HUES48 (cell line): ENCODE results near the gene GPRIN1.
A peak's percentile ranks its signal among the peaks of the same experiment; 100 is the strongest.

ENCODE experiments used
- H3K27ac ChIP-seq: one replicate; pipeline ENCODE4 v1.7.0; 2013; ENCODE audit warnings: low read depth, low read length, inconsistent platforms
- H3K27me3 ChIP-seq: 2 replicates; pipeline ENCODE4 v1.6.1; 2013; ENCODE audit warnings: mild to moderate bottlenecking, low read length; ENCODE audit not compliant: control insufficient read depth, insufficient read depth
- H3K36me3 ChIP-seq: 2 replicates; pipeline ENCODE4 v1.6.1; 2013; ENCODE audit warnings: low read length; ENCODE audit not compliant: control insufficient read depth, insufficient read depth
- H3K4me1 ChIP-seq: 2 replicates; pipeline ENCODE4 v1.6.1; 2013; ENCODE audit warnings: mild to moderate bottlenecking, low read length; ENCODE audit not compliant: control insufficient read depth, insufficient read depth
- H3K4me3 ChIP-seq: 2 replicates; pipeline ENCODE4 v1.5.1; 2013; ENCODE audit warnings: mild to moderate bottlenecking, low read depth, low read length
- H3K9ac ChIP-seq: 2 replicates; pipeline ENCODE4 v1.6.1; 2013; ENCODE audit warnings: mild to moderate bottlenecking, low read depth, low read length, moderate library complexity
- H3K9me3 ChIP-seq: 2 replicates; pipeline ENCODE4 v1.6.1; 2013; ENCODE audit warnings: low read length; ENCODE audit not compliant: control insufficient read depth, insufficient read depth

GPRIN1 gene

GRCh38 chr5:176629853-176630680 is 20.1 kb upstream of the GPRIN1 start, which contains the start of the genes EIF4E1B and SNCB:
Gene EIF4E1B, plus strand, starts transcription at chr5:176630675. Its CDS starts 12,113 bp downstream, at chr5:176642788.
Gene SNCB, minus strand, starts transcription at chr5:176630534. Its CDS starts 880 bp downstream, at chr5:176629654.
- H3K4me3 ChIP-seq, result peak within 1 kb of the TSS; percentile 81
- no peaks in the 10 kb centered on the region for H3K36me3 ChIP-seq
- no peak within 1 kb of the TSS for H3K9ac ChIP-seq
- H3K27ac ChIP-seq, result no peak within 1 kb of the TSS
- peaks cover 54% of the 10 kb centered on the region for H3K27me3 ChIP-seq
- H3K4me1 ChIP-seq, result peaks cover 18% of the 10 kb centered on the region; the same call in 1 of the 2 replicates
- no peaks in the 10 kb centered on the region for H3K9me3 ChIP-seq

DNA sequence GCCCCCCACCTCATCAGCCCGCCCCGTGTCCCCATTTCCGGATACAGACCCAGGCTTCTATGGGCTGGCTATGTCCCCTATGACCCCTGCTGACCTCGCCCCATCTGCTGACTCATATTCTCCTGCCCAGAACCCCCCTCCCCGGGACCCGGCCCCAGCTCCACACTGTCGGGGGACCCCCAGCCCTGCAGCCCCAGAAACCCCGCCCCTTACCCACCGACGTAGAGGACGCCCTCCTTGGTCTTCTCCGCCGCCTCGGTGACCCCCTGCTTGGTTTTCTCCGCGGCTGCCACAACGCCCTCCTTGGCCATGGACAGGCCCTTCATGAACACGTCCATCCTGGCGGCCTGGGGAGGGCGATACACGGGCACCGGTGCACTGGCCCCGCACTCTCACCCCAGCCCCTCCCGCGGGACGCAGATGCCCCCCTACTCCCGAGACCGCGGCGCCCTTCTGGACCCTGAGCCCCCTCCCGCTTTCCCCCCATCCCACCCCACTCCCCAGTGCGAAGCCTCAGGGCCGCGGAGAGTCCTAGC is 19.4 kb upstream of the GPRIN1 start:
- no peaks in the 10 kb centered on the region for H3K36me3 ChIP-seq
- H3K27ac ChIP-seq, result no peak overlapping the region
- no peak overlapping the region for H3K9ac ChIP-seq
- H3K27me3 ChIP-seq, result peaks cover 54% of the 10 kb centered on the region
- no peaks in the 10 kb centered on the region for H3K9me3 ChIP-seq
- peak overlapping the region; percentile 81 for H3K4me3 ChIP-seq
- H3K4me1 ChIP-seq, result peaks cover 18% of the 10 kb centered on the region; the same call in 1 of the 2 replicates

DNA sequence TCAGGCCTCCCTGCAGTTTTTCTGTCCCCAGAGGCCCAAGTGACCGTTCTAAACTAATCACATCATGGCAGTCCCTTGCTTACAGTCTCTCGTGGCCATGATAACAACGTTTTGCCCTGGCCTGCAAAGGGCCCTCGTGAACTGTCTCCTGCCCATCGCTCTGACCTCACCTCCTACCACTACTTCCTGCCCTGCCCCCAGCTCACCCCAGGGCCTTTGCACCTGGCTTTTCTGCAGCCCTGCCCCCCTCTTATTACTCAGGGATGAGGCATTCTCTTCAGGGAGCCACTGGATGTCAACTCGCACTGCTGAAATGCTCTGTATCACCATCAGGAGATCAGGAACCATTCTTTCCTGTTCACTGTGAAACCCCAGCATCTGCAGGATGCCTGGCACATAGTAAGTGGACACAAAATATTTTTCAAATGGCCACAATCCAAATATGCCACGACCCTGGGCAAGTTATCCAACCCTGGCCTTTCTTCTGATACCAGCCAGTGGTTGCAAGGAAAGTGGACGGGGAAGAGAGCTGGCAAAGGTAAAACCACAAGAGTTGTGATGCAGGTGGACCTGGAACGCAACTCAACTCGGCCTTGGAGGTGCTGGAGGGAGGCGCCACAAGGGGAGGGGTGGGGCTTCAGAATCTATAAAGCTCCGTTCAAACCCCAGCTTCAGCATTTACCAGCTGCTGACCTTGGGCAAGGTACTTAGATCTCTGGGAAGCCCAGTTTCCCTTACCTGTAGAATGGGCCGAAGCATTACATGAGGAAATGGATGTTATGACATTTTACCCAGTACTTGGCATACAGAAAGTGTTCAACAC is 18.7 kb upstream of the GPRIN1 start:
- H3K4me1 ChIP-seq, result peaks cover 11% of the 10 kb centered on the region; the same call in 1 of the 2 replicates
- H3K27me3 ChIP-seq, result peaks cover 48% of the 10 kb centered on the region

DNA sequence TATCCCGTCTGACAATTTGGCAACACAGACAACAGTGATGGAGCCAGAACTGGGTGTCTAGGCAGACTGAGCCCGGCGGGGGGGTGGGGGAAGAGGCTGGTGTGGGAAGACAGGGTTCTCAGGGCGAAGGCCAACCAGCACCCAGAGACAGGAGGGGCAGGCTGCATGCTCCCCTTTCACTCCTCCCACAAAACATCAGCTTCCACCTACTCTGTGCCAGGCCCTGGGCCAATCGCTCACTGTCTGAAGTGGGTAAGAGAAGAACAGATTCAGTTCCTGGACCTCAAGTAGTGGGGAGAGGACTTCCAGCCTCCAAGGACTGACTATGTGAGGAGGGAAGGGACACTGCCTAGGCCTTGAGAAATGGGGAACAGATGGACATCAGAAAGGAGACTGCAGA is 17.6 kb upstream of the GPRIN1 start:
- no peaks in the 10 kb centered on the region for H3K36me3 ChIP-seq
- H3K4me3 ChIP-seq, result no peak overlapping the region
- H3K27ac ChIP-seq, result no peak overlapping the region
- H3K9ac ChIP-seq, result no peak overlapping the region
- peaks cover 10% of the 10 kb centered on the region; the same call in 1 of the 2 replicates for H3K4me1 ChIP-seq
- H3K9me3 ChIP-seq, result no peaks in the 10 kb centered on the region
- peaks cover 39% of the 10 kb centered on the region for H3K27me3 ChIP-seq

More for the DNA sequence above, 18.7 kb upstream of the GPRIN1 start:
- Histone ChIP-seq H3K9me3 (no peaks in the 10 kb centered on the region), H3K27ac (no peak overlapping the region), H3K4me3 (peak overlapping the region; percentile 81; the same call in 1 of the 2 replicates), H3K36me3 (no peaks in the 10 kb centered on the region), H3K9ac (no peak overlapping the region)

GRCh38 chr5:176626876-176627236 is 16.9 kb upstream of the GPRIN1 start:
- no peaks in the 10 kb centered on the region for H3K36me3 ChIP-seq
- no peak overlapping the region for H3K9ac ChIP-seq
- H3K27ac ChIP-seq, result no peak overlapping the region
- H3K4me1 ChIP-seq, result peaks cover 10% of the 10 kb centered on the region; the same call in 1 of the 2 replicates
- H3K27me3 ChIP-seq, result peaks cover 36% of the 10 kb centered on the region
- no peak overlapping the region for H3K4me3 ChIP-seq
- no peaks in the 10 kb centered on the region for H3K9me3 ChIP-seq

DNA sequence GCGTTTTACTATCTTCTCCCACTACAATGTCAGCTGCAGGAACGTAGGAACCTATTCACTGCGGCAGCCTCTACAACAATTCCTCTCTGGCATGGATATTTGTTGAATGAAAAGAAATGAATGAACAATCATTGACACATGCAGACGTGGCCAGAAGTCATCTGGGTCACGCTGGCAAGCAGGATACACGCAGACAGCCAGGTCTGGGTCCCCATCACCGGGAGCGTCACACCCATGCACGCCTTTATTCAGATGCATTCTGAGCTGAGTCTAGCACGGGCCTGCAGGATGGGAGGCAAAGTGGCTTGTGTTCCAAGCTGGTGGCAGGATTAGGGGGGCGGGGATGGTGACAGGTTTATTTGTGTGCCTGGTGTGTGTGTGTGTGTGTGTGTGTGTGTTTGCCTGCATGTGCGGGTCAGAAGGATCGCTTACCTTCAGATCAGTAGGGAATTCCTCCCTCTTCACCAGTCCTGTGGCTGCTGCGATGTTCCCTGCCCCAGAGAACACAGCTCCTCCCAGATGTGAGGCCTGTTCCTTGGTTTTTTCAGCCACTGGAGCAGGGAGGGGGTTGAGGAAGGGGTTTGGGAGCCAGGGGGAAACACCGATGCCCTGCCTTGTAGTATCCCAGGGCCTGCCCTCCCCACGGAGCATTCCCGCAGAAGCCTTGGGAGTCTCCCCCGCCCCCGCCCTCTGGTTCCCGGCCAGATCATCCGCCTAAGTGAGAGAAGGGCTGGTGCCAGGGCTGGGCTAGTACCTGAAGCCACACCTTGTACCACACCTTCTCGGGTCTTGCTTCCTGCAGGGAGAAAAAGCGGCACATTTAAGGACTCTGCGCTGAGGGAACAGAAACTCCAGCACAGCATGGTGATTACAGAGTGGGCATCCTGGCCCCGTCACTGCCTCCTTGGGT is 16.3 kb upstream of the GPRIN1 start:
- Histone ChIP-seq H3K36me3 (no peaks in the 10 kb centered on the region), H3K4me1 (peaks cover 10% of the 10 kb centered on the region; the same call in 1 of the 2 replicates), H3K4me3 (no peak overlapping the region), H3K9me3 (no peaks in the 10 kb centered on the region), H3K27ac (no peak overlapping the region), H3K27me3 (peaks cover 33% of the 10 kb centered on the region), H3K9ac (no peak overlapping the region)

DNA sequence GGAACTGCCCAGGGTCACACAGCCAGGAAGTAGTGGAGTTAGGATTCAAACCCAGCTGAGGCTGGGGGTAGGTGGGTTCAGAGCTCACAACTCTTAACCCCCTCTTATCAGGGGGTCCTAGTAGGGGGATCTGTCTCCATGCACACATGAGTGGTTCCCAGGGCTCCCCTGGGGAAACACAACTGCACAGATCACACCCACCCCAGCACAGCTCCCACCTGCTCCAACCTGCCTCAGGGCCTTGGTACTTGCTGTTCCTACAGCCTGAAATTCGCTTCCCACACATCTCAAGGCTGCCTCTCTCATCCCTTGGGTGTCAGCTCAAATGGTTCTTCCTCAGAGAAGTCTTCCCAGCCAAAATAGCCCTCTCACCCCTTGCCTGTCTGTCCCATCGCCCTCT is 15.6 kb upstream of the GPRIN1 start:
- Histone ChIP-seq H3K4me3 (no peak overlapping the region), H3K9me3 (no peaks in the 10 kb centered on the region), H3K27ac (no peak overlapping the region), H3K36me3 (no peaks in the 10 kb centered on the region), H3K27me3 (peaks cover 32% of the 10 kb centered on the region), H3K4me1 (0 out of 2 replicates have a peak, but pooled peaks cover 4% of the 10 kb centered on the region), H3K9ac (no peak overlapping the region)

- H3K27me3 ChIP-seq, result peaks cover 36% of the 10 kb centered on the region
- no peak overlapping the region for H3K4me3 ChIP-seq
- no peaks in the 10 kb centered on the region for H3K36me3 ChIP-seq
- no peak overlapping the region for H3K9ac ChIP-seq
- no peak overlapping the region for H3K27ac ChIP-seq
- 0 out of 2 replicates have a peak, but pooled peaks cover 4% of the 10 kb centered on the region for H3K4me1 ChIP-seq
- H3K9me3 ChIP-seq, result no peaks in the 10 kb centered on the region
Measured at GRCh38 chr5:176624938-176625337, 15.0 kb upstream of the GPRIN1 start.

DNA sequence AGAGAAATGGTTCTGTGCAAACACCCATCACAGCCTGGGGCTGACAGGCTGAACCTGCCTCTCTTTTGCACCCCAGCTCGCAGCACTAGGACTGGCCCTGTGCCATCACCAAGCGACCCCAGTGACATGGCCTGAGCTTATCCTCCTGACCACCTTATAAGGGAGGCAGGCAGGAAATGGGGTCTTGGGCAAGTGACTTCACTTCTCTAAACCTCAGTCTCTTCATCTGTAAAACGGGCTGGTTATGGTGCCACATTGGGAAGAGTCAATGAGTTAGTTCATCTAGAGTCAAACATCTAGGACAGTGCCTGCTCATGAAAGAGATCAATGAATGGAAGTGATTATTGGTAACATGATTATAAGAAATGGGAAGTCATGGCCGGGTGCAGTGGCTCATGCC is 14.2 kb upstream of the GPRIN1 start:
- Histone ChIP-seq H3K36me3 (no peaks in the 10 kb centered on the region), H3K4me3 (no peak overlapping the region), H3K9me3 (no peaks in the 10 kb centered on the region), H3K27ac (no peak overlapping the region), H3K9ac (no peak overlapping the region), H3K4me1 (peaks cover 7% of the 10 kb centered on the region), H3K27me3 (peaks cover 35% of the 10 kb centered on the region)

DNA sequence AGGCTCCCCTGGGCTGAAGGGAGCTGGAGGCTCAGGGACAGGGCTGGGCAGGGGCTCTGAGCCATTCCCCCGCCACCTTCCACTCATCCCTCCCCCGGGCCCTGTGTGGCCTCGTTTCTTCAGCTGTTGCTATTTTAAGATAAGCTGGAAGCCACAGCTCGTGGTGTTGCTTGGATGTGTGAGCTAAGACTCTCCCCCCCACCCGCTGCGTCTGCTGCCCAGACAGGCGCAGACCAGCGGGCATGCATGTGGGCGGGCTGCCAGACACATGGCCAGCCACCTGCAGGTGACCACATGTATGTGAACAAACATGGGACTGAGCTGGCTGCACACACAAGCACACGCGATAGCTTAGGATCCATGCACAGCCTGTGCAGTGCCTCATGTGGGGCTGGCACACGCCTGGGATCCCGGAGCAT is 11.7 kb upstream of the GPRIN1 start:
- Histone ChIP-seq H3K9me3 (no peaks in the 10 kb centered on the region), H3K9ac (no peak overlapping the region), H3K4me1 (peaks cover 3% of the 10 kb centered on the region), H3K4me3 (no peak overlapping the region), H3K27me3 (peaks cover 38% of the 10 kb centered on the region), H3K27ac (no peak overlapping the region), H3K36me3 (no peaks in the 10 kb centered on the region)
